A172 (cell line): Measurements from ENCODE around the gene CA5B. TPM values are rescaled to one million over a fixed set of nuclear protein-coding genes. Genes with fewer than 3 reads are reported as not detected.
"Not testable (repeated sequence)": the region's sequence is repeated elsewhere in the genome, so short reads cannot be mapped to it uniquely, and the experiment has no call there.

Source experiments
- DNase-seq: peaks from one replicate; pipeline ENCODE4 v3.0.0-alpha.2; 2015; ENCODE audit warnings: low spot score
- total RNA-seq: library from RNA; depleted of rRNA; stranded (reverse); fragments of >200 nt; shearing (Covaris generic); gene quantifications from 2 replicates; pipeline ENCODE4 v1.2.3, GENCODE V29; 2014; rRNA removed

The CA5B gene
- total RNA-seq, 1 experiment from 2014 or later: 5.7 TPM

DNA sequence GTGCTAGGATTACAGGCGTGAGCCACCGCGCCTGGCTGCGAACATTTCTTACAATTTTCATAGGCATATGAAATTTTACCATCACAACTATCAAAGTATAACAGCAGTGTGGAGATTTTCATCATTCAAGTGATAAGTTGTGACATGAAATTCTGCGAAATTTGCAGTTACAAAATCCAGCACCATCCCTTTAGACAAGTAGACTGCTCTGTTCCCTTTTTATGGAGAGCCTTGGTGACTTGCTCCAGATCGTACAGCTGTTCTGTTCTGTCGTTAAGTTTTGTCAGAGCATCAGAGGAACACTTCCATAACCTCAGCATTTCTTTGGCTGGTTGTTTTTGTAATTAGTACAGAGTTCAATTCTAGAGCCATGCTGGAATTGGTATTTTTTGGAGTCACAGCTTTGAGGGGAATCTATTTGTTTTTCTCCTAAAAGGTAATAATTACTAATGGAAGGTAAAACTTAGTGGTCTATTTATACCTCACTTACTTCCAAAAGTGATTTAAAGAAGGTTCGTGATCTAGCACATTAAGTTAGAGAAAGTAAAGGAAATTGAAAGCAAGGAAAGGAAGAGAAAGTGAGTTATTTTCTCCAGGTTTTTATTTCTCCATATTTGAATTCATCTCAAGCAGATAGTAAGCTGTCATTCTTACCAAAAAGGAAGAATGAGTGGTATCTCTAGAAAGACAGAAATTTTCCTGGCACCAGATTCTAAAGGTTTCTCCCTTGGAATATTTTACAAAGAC is 74.3 kb downstream of the CA5B start:
- DNase-seq: no peak

- DNase-seq: no peak
Observed at GRCh38 chrX:15813416-15813815, 75.3 kb downstream of the CA5B start.

DNA sequence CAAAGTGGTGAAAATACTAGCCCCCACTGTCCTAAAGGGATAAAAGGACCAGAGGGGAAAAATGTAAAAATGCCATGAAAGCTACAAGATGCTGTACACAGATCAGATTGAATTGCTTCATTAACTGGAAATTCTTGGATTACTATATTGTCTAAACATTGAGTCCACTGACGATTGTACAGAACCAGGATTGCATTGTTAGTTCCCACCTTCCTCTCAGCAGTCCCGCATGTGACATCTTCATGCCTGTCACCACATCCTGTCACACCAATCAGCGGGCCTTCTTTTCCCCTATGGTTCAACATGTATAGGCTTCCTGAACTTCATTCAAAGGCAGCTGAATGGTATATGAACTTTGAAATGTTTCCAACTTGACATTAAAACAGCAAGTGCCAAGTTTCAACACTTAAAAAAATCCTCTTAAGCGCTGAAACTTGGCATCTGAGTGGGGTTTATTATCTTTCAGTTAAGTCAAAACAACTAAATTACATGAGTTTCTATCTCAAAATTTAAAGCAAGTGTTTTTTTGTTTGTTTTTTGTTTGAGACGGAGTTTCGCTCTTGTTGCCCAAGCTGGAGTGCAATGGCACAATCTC is 76.8 kb downstream of the CA5B start:
- DNase-seq: no peak

DNA sequence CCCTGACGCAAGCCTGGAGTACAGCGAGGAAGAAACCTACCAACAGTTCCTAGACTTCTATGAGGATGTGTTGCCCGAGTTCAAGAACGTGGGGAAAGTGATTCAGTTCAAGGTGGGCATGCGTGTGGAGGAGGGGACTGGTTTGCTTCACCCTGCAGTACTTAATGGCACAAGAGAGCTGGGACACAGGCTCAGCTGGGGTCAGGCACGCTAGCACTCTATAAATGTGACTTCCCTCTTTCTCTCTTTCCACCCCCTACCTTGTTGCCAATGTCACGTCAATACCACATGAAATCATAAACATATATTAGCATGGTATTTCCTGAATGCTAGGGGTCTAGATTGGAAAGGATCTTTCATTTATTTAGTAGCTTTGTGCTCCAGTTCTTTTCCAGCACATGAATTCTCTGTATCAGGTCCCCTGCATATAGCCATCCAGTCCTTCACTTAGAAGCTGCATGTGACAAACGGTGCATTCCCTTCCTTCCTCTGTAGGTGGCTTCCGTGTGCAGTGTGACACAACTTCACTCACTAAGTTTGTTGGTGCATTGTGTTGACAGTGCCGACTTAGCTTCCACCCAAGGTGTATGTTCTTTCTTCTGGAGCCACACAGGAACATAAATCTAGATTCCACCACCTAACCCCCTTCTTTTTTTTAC is 77.8 kb downstream of the CA5B start:
- peak; percentile 13 for DNase-seq

DNA sequence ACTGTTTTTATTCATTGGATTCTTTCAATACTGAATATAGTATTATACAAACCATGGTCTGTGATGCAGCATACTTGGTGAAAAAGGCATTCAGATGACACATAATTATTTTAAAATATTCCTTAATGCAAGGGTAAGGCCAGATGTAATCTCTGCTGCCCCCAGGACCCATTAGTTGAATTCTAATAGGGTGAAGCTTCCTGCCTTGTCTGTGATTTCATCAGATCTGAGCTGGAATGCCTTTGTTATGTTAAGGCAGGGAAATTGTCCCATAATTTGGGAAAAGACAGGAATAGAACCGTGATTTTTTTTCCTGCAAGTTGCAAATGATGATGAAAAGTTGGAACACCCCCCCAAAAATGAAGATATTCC is 78.4 kb downstream of the CA5B start:
- no peak for DNase-seq

GRCh38 chrX:15816886-15817285 is 78.8 kb downstream of the CA5B start:
- no peak for DNase-seq

- peak; percentile 22 for DNase-seq
Observed at GRCh38 chrX:15820106-15821073, 82.3 kb downstream of the CA5B start.

DNA sequence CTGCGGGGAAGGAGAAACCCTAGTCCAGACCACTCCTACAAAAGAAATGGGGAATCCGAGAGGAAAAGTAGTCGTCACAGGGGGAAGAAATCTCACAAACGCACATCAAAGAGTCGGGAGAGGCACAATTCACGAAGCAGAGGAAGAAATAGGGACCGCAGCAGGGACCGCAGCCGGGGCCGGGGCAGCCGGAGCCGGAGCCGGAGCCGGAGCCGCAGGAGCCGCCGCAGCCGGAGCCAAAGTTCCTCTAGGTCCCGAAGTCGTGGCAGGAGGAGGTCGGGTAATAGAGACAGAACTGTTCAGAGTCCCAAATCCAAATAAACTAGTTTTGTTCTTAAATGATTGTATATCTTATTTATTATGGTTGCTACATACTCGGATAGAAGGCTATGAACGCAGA is 84.9 kb downstream of the CA5B start:
- no peak for DNase-seq

DNA sequence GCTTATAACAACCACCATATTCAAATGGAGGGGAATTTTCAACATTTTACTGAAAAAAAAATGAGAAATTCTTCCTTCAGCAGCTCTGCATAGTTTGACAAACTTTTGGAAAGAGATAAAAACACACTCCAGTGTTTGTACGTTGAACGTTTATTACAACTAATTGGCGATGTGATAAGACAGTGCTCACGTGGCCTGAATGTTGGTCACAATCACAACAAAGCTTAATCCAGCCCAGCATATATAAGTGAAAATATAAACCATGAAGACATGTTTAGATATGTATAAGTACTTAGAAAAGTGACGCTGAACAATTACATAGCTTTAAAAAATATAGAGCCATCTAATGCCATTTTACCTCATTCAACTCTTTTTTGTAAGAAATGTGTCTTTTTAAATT is 87.9 kb downstream of the CA5B start:
- DNase-seq: no peak

- DNase-seq: no peak
Observed at GRCh38 chrX:15829217-15829616, 91.1 kb downstream of the CA5B start.

GRCh38 chrX:15831347-15831746 is 93.3 kb downstream of the CA5B start:
- not testable (repeated sequence) for DNase-seq

- DNase-seq: no peak
Observed at GRCh38 chrX:15834053-15834452, 96.0 kb downstream of the CA5B start.

GRCh38 chrX:15834827-15835595 is 96.9 kb downstream of the CA5B start:
- DNase-seq: no peak

Other genes starting within 250 kb of the CA5B start
- 46.9 and 61.1 TPM in 2 replicates for gene PIR, start 244.9 kb upstream of the CA5B start, total RNA-seq
- gene BMX, start 237.5 kb upstream of the CA5B start, total RNA-seq: 0.07 TPM in 1 of 2 replicates, not detected in the other
- gene ACE2, start 137.3 kb upstream of the CA5B start, total RNA-seq: not detected in 2 replicates
- 0.24 TPM in 1 of 2 replicates, not detected in the other for gene CLTRN, start 73.5 kb upstream of the CA5B start, total RNA-seq
- gene ZRSR2, start 52.2 kb downstream of the CA5B start, total RNA-seq: 5.5 and 8.0 TPM in 2 replicates
- 125 and 223 TPM in 2 replicates for gene AP1S2, start 116.5 kb downstream of the CA5B start, total RNA-seq